ENCODE data around the gene RNASEH2C. TPM values are rescaled to one million over a fixed set of nuclear protein-coding genes. Genes with fewer than 3 reads are reported as not detected.
"Not testable (repeated sequence)": the region's sequence is repeated elsewhere in the genome, so short reads cannot be mapped to it uniquely, and the experiment has no call there.

RNASEH2C gene
- 29.6 and 57.1 TPM in 2 replicates for total RNA-seq

GRCh38 chr11:65720211-65720934 is at the start of gene RNASEH2C:
RNASEH2C (minus strand) TSS chr11:65720798; CDS start chr11:65720758, 40 bp downstream.
- DNase-seq (ENCODE audit: low read depth in 2 of 2): peak; percentile 87 to 89

GRCh38 chr11:65767806-65768205 is 47.2 kb upstream of the RNASEH2C start:
- not testable (repeated sequence) for DNase-seq (ENCODE audit: low read depth in 2 of 2)

GRCh38 chr11:65767406-65767805 is 46.8 kb upstream of the RNASEH2C start:
- no peak for DNase-seq (ENCODE audit: low read depth in 2 of 2)

GRCh38 chr11:65766535-65766934 is 45.9 kb upstream of the RNASEH2C start:
- DNase-seq (ENCODE audit: low read depth in 2 of 2): no peak

- no peak for DNase-seq (ENCODE audit: low read depth in 2 of 2)
Observed at GRCh38 chr11:65764434-65764833, 43.8 kb upstream of the RNASEH2C start.

GRCh38 chr11:65762816-65763215 is 42.2 kb upstream of the RNASEH2C start:
- not testable (repeated sequence) for DNase-seq (ENCODE audit: low read depth in 2 of 2)

- not testable (repeated sequence) for DNase-seq (ENCODE audit: low read depth in 2 of 2)
Observed at GRCh38 chr11:65762169-65762568, 41.6 kb upstream of the RNASEH2C start.

GRCh38 chr11:65745049-65745448 is 24.5 kb upstream of the RNASEH2C start:
- DNase-seq (ENCODE audit: low read depth in 2 of 2): no peak

- DNase-seq (ENCODE audit: low read depth in 2 of 2): no peak
Observed at GRCh38 chr11:65744699-65745042, 24.1 kb upstream of the RNASEH2C start.

- peak; percentile 45 to 55 for DNase-seq (ENCODE audit: low read depth in 2 of 2)
Observed at GRCh38 chr11:65744026-65744698, 23.6 kb upstream of the RNASEH2C start.

GRCh38 chr11:65743681-65744025 is 23.1 kb upstream of the RNASEH2C start:
- no peak for DNase-seq (ENCODE audit: low read depth in 2 of 2)

- DNase-seq (ENCODE audit: low read depth in 2 of 2): peak; percentile 32 to 90
Observed at GRCh38 chr11:65742353-65742752, 21.8 kb upstream of the RNASEH2C start.

GRCh38 chr11:65741185-65741584 is 20.6 kb upstream of the RNASEH2C start:
- DNase-seq (ENCODE audit: low read depth in 2 of 2): no peak

- DNase-seq (ENCODE audit: low read depth in 2 of 2): no peak
Observed at GRCh38 chr11:65739022-65739421, 18.4 kb upstream of the RNASEH2C start.

- DNase-seq (ENCODE audit: low read depth in 2 of 2): no peak
Observed at GRCh38 chr11:65736810-65737209, 16.2 kb upstream of the RNASEH2C start.

- not testable (repeated sequence) for DNase-seq (ENCODE audit: low read depth in 2 of 2)
Observed at GRCh38 chr11:65735111-65735510, 14.5 kb upstream of the RNASEH2C start.

GRCh38 chr11:65730461-65730860 is 9.9 kb upstream of the RNASEH2C start:
- no peak for DNase-seq (ENCODE audit: low read depth in 2 of 2)

- DNase-seq (ENCODE audit: low read depth in 2 of 2): no peak
Observed at GRCh38 chr11:65727865-65728264, 7.3 kb upstream of the RNASEH2C start.

- DNase-seq (ENCODE audit: low read depth in 2 of 2): no peak
Observed at GRCh38 chr11:65726660-65727059, 6.1 kb upstream of the RNASEH2C start.

GRCh38 chr11:65722261-65722660 is 1.7 kb upstream of the RNASEH2C start:
- DNase-seq (ENCODE audit: low read depth in 2 of 2): no peak

GRCh38 chr11:65719871-65720210 is 757 bp downstream of the RNASEH2C start:
- peak; percentile 20 to 49 for DNase-seq (ENCODE audit: low read depth in 2 of 2)

GRCh38 chr11:65718964-65719492 is 1.6 kb downstream of the RNASEH2C start:
- DNase-seq (ENCODE audit: low read depth in 2 of 2): no peak

GRCh38 chr11:65718531-65718930 is 2.1 kb downstream of the RNASEH2C start:
- no peak for DNase-seq (ENCODE audit: low read depth in 2 of 2)

Measured in lung microvascular endothelial cell (primary cell).